H1 (cell line): Measurements from ENCODE around the gene DYNC1I1. TPM values are rescaled to one million over a fixed set of nuclear protein-coding genes. Genes with fewer than 3 reads are reported as not detected.

Experiments
- KDM1A ChIP-seq: fragments of 200-600, 300-600 bp; sonication (generic); IDR thresholded peaks from 2 replicates; pipeline ENCODE4 v1.7.1; 2016; ENCODE audit warnings: mild to moderate bottlenecking, low read length, borderline replicate concordance
- polyA plus RNA-seq, 7 experiments: library from polyadenylated mRNA; depleted of rRNA in 3 of 7; stranded (reverse) in 5 of 7; unstranded in 2 of 7; fragments of >200 nt in 5 of 7; fragments of 200-250 nt in 2 of 7; gene quantifications; 1 replicate in 5 of 7; 2 replicates in 1 of 7; 4 replicates in 1 of 7; pipeline versions ENCODE4 v1.2.1 to v1.2.3, GENCODE V29; 2011 to 2013; ENCODE audit warnings: missing spikeins in 2 of 7, mixed read lengths in 2 of 7
- total RNA-seq: library from RNA; stranded (reverse); fragmentation: NEBNext Ultra II Directional; extraction: Animal tissue kit (Norgen Biotek cat#: 25700); gene quantifications from 2 replicates; pipeline ENCODE4 v1.2.1, GENCODE V29; 2021
- TF ChIP-seq, protein P1 (sequence below), 3 experiments: IDR thresholded peaks; 1 replicate in 2 of 3; 2 replicates in 1 of 3; pipeline versions ENCODE4 v1.5.1 to v1.6.1; 2011; ENCODE audit warnings: low read length in 3 of 3, mild to moderate bottlenecking in 3 of 3, inconsistent platforms in 2 of 3, low read depth in 1 of 3, moderate library complexity in 1 of 3; ENCODE audit not compliant: insufficient read depth in 1 of 3; ENCODE audit errors: control extremely low read depth in 1 of 3

Gene DYNC1I1
- total and polyA plus RNA-seq, 2 of the 8 experiments (the other 6 are each of a cell fraction or from before 2014, with no cell fraction given) = 0.45 to 0.58 TPM

DNA sequence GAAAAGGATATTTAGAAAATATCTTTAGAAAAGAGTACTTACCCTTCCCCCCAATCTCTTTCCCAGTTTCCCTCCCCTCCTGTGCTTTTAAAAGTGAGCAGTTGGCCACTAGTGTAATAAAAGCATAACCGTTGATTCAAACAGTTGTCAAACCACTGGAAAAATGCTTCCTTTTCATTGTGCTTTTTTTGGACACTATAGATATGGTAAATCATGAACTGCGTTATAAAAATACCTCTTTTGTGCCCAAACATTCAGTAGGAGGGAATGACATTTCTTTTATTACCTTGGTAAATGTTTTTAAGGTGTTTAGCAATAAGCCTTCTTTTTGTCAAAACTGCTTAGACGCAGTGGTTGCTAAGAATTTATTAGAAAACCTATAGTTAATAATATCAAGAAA, 317.2 kb downstream of the DYNC1I1 start (continued):
- no peak for TF ChIP-seq KDM1A
- TF ChIP-seq, protein P1, sequence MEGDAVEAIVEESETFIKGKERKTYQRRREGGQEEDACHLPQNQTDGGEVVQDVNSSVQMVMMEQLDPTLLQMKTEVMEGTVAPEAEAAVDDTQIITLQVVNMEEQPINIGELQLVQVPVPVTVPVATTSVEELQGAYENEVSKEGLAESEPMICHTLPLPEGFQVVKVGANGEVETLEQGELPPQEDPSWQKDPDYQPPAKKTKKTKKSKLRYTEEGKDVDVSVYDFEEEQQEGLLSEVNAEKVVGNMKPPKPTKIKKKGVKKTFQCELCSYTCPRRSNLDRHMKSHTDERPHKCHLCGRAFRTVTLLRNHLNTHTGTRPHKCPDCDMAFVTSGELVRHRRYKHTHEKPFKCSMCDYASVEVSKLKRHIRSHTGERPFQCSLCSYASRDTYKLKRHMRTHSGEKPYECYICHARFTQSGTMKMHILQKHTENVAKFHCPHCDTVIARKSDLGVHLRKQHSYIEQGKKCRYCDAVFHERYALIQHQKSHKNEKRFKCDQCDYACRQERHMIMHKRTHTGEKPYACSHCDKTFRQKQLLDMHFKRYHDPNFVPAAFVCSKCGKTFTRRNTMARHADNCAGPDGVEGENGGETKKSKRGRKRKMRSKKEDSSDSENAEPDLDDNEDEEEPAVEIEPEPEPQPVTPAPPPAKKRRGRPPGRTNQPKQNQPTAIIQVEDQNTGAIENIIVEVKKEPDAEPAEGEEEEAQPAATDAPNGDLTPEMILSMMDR (IDR thresholded peaks at IDR 0.05; ENCODE audit: control extremely low read depth in 1 of 3, insufficient read depth in 1 of 3, low read depth in 1 of 3, low read length in 3 of 3) = no peak
